Measurements from ENCODE around the gene TPSB2.

- TF ChIP-seq ESRRA (CRISPR knock-in tag; IDR thresholded peaks at IDR 0.05; ENCODE audit: borderline replicate concordance) (no peak), ZNF121 (CRISPR knock-in tag; IDR thresholded peaks at IDR 0.05) (no peak), SP1 (CRISPR knock-in tag; conservative IDR thresholded peaks at IDR 0.05) (no peak)
- TF ChIP-seq, protein P1, sequence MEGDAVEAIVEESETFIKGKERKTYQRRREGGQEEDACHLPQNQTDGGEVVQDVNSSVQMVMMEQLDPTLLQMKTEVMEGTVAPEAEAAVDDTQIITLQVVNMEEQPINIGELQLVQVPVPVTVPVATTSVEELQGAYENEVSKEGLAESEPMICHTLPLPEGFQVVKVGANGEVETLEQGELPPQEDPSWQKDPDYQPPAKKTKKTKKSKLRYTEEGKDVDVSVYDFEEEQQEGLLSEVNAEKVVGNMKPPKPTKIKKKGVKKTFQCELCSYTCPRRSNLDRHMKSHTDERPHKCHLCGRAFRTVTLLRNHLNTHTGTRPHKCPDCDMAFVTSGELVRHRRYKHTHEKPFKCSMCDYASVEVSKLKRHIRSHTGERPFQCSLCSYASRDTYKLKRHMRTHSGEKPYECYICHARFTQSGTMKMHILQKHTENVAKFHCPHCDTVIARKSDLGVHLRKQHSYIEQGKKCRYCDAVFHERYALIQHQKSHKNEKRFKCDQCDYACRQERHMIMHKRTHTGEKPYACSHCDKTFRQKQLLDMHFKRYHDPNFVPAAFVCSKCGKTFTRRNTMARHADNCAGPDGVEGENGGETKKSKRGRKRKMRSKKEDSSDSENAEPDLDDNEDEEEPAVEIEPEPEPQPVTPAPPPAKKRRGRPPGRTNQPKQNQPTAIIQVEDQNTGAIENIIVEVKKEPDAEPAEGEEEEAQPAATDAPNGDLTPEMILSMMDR (IDR thresholded peaks at IDR 0.05) = no peak
- TF ChIP-seq, protein P2, sequence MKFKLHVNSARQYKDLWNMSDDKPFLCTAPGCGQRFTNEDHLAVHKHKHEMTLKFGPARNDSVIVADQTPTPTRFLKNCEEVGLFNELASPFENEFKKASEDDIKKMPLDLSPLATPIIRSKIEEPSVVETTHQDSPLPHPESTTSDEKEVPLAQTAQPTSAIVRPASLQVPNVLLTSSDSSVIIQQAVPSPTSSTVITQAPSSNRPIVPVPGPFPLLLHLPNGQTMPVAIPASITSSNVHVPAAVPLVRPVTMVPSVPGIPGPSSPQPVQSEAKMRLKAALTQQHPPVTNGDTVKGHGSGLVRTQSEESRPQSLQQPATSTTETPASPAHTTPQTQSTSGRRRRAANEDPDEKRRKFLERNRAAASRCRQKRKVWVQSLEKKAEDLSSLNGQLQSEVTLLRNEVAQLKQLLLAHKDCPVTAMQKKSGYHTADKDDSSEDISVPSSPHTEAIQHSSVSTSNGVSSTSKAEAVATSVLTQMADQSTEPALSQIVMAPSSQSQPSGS (CRISPR knock-in tag; IDR thresholded peaks at IDR 0.05; ENCODE audit: borderline replicate concordance, low read depth) = no peak
Measured at GRCh38 chr16:1237990-1238389, 8.0 kb upstream of the TPSB2 start.
